ENCODE measurements around the gene CMTR2. TPM values are rescaled to one million over a fixed set of nuclear protein-coding genes. Genes with fewer than 3 reads are reported as not detected.

CMTR2 gene
- total RNA-seq, 1 experiment from 2014 or later, result 28.0 TPM

Other genes with a start within 250 kb of the CMTR2 start
- gene HYDIN, start 58.7 kb downstream of the CMTR2 start, total RNA-seq (2014; rRNA removed; shearing (Covaris generic)), result 0.46 and 0.62 TPM in 2 replicates
- gene CALB2, start 69.3 kb upstream of the CMTR2 start, total RNA-seq (2014; rRNA removed; shearing (Covaris generic)), result 1.6 TPM in 2 replicates
- not detected in 2 replicates for gene TLE7, start 152.7 kb upstream of the CMTR2 start, total RNA-seq (2014; rRNA removed; shearing (Covaris generic))
- gene ZNF23, start 172.8 kb upstream of the CMTR2 start, total RNA-seq (2014; rRNA removed; shearing (Covaris generic)), result 9.1 and 9.3 TPM in 2 replicates
- 2.3 and 2.6 TPM in 2 replicates for gene ZNF19, start 199.9 kb upstream of the CMTR2 start, total RNA-seq (2014; rRNA removed; shearing (Covaris generic))
- gene CHST4, start 237.0 kb upstream of the CMTR2 start, total RNA-seq (2014; rRNA removed; shearing (Covaris generic)), result not detected in 2 replicates

Data from NCI-H460 (cell line).